MM.1S (cell line): ENCODE results near the gene KAT2B.

Source experiments
- DNase-seq: peaks from one replicate; pipeline ENCODE4 v3.0.0-alpha.2; 2015
- H2AFZ ChIP-seq: fragments of 300-600 bp; sonication (generic); 2 replicates; pipeline ENCODE4 v1.6.0; 2016; ENCODE audit warnings: antibody characterized with exemption, low read length
- H3F3A ChIP-seq: fragments of 300-600 bp; sonication (generic); 2 replicates; pipeline ENCODE4 v1.6.1; 2016; ENCODE audit warnings: mild to moderate bottlenecking, antibody characterized with exemption, low read length, moderate library complexity, mixed read lengths; ENCODE audit not compliant: insufficient read depth
- H3K27ac ChIP-seq: fragments of 300-600 bp; sonication (generic); 2 replicates; pipeline ENCODE4 v1.5.1; 2016; ENCODE audit warnings: mild to moderate bottlenecking, low read length
- H3K27me3 ChIP-seq: fragments of 300-600 bp; sonication (generic); replicated peaks from 2 replicates; pipeline ENCODE4 v1.6.0; 2016; ENCODE audit warnings: low read length; ENCODE audit not compliant: insufficient read depth
- H3K36me3 ChIP-seq: fragments of 300-600 bp; sonication (generic); replicated peaks from 2 replicates; pipeline ENCODE4 v1.6.1; 2016; ENCODE audit warnings: mild to moderate bottlenecking, low read length, mixed read lengths; ENCODE audit not compliant: insufficient read depth
- H3K4me1 ChIP-seq: fragments of 300-600 bp; sonication (generic); 2 replicates; pipeline ENCODE4 v1.6.1; 2016; ENCODE audit warnings: low read length, mixed read lengths
- H3K4me2 ChIP-seq: fragments of 300-600 bp; sonication (generic); 2 replicates; pipeline ENCODE4 v1.6.0; 2016; ENCODE audit warnings: low read depth, low read length
- H3K4me3 ChIP-seq: fragments of 300-600 bp; sonication (generic); 2 replicates; pipeline ENCODE4 v1.5.1; 2016; ENCODE audit warnings: low read length, mixed read lengths
- H3K79me2 ChIP-seq: fragments of 300-600 bp; sonication (generic); 2 replicates; pipeline ENCODE4 v1.6.1; 2016; ENCODE audit warnings: mixed run types, low read length, mixed read lengths
- H3K9ac ChIP-seq: fragments of 300-600 bp; sonication (generic); 2 replicates; pipeline ENCODE4 v1.6.1; 2016; ENCODE audit warnings: low read length, mixed read lengths
- H3K9me2 ChIP-seq: fragments of 300-600 bp; sonication (generic); replicated peaks from 2 replicates; pipeline ENCODE4 v1.6.1; 2016; ENCODE audit warnings: mild to moderate bottlenecking, low read length, mixed read lengths; ENCODE audit not compliant: insufficient read depth
- H3K9me3 ChIP-seq: fragments of 300-600 bp; sonication (generic); replicated peaks from 2 replicates; pipeline ENCODE4 v1.6.1; 2016; ENCODE audit warnings: mild to moderate bottlenecking, low read length, mixed read lengths; ENCODE audit not compliant: insufficient read depth
- H4K20me1 ChIP-seq: fragments of 300-600 bp; sonication (generic); 2 replicates; pipeline ENCODE4 v1.6.1; 2016; ENCODE audit warnings: mild to moderate bottlenecking, low read length, moderate library complexity, mixed read lengths; ENCODE audit not compliant: insufficient read depth
- CTCF ChIP-seq: fragments of 300-600 bp; sonication (generic); IDR thresholded peaks from 2 replicates; pipeline ENCODE4 v1.5.1; 2016; ENCODE audit warnings: antibody characterized with exemption, low read length, mixed read lengths
- EZH2 ChIP-seq: fragments of 300-600 bp; sonication (generic); optimal IDR thresholded peaks from 2 replicates; pipeline ENCODE3; 2017; ENCODE audit warnings: low read depth, mild to moderate bottlenecking, antibody characterized with exemption, low read length, mixed read lengths
- EZH2phosphoT487 ChIP-seq: fragments of 300-600 bp; sonication (generic); IDR thresholded peaks from 2 replicates; pipeline ENCODE4 v1.6.1; 2018; ENCODE audit warnings: antibody characterized with exemption, low read length

The KAT2B gene

GRCh38 chr3:20130106-20130505, 89.9 kb downstream of the KAT2B start:
- Histone ChIP-seq H3F3A (peaks cover 9% of the 10 kb centered on the region), H3K79me2 (no peaks in the 10 kb centered on the region), H3K4me3 (no peak overlapping the region), H4K20me1 (no peaks in the 10 kb centered on the region), H3K4me1 (peaks cover 11% of the 10 kb centered on the region), H3K27me3 (no peaks in the 10 kb centered on the region), H3K27ac (no peak overlapping the region), H3K36me3 (no peaks in the 10 kb centered on the region; the same call in 1 of the 2 replicates), H3K9me2 (no peaks in the 10 kb centered on the region), H3K9me3 (no peaks in the 10 kb centered on the region), H2AFZ (no peak overlapping the region), H3K4me2 (no peak overlapping the region), H3K9ac (no peak overlapping the region)
- TF ChIP-seq EZH2: no peak
- no peak for TF ChIP-seq EZH2phosphoT487
- no peak for TF ChIP-seq CTCF
- no peak for DNase-seq

- Histone ChIP-seq H2AFZ (no peak overlapping the region), H3F3A (no peaks in the 10 kb centered on the region), H3K9ac (no peak overlapping the region), H4K20me1 (no peaks in the 10 kb centered on the region), H3K79me2 (no peaks in the 10 kb centered on the region), H3K36me3 (no peaks in the 10 kb centered on the region; the same call in 1 of the 2 replicates), H3K4me1 (no peaks in the 10 kb centered on the region), H3K27me3 (no peaks in the 10 kb centered on the region), H3K4me3 (no peak overlapping the region), H3K9me2 (no peaks in the 10 kb centered on the region), H3K4me2 (no peak overlapping the region), H3K27ac (no peak overlapping the region), H3K9me3 (no peaks in the 10 kb centered on the region)
- DNase-seq: no peak
- no peak for TF ChIP-seq EZH2
- TF ChIP-seq EZH2phosphoT487: no peak
- TF ChIP-seq CTCF: no peak
Observed at GRCh38 chr3:20136231-20136630, 96.0 kb downstream of the KAT2B start.

- H3K4me1 ChIP-seq: no peaks in the 10 kb centered on the region
- no peaks in the 10 kb centered on the region; the same call in 1 of the 2 replicates for H3K36me3 ChIP-seq
- H3K4me3 ChIP-seq: no peak overlapping the region
- H3K9ac ChIP-seq: no peak overlapping the region
- no peak overlapping the region for H3K27ac ChIP-seq
- no peak for DNase-seq
- H3F3A ChIP-seq: no peaks in the 10 kb centered on the region
- H2AFZ ChIP-seq: no peak overlapping the region
- H3K9me3 ChIP-seq: no peaks in the 10 kb centered on the region
- H4K20me1 ChIP-seq: no peaks in the 10 kb centered on the region
- H3K4me2 ChIP-seq: no peak overlapping the region
- no peak for TF ChIP-seq EZH2
- no peak for TF ChIP-seq EZH2phosphoT487
- TF ChIP-seq CTCF: no peak
- no peaks in the 10 kb centered on the region for H3K27me3 ChIP-seq
- no peaks in the 10 kb centered on the region for H3K9me2 ChIP-seq
- H3K79me2 ChIP-seq: no peaks in the 10 kb centered on the region
Observed at GRCh38 chr3:20137647-20138046, 97.4 kb downstream of the KAT2B start.
